AG09309 (cell line): ENCODE measurements around the gene CRY1.

ENCODE experiments used
- DNase-seq: peaks from one replicate; pipeline ENCODE4 v3.0.0-alpha.2; 2010; ENCODE audit warnings: low read depth
- H3K4me3 ChIP-seq: 2 replicates; pipeline ENCODE4 v1.5.1; 2011; ENCODE audit warnings: mild to moderate bottlenecking, low read depth, low read length, moderate library complexity; ENCODE audit not compliant: control insufficient read depth
- TF ChIP-seq, protein P1 (sequence below): IDR thresholded peaks from 2 replicates; pipeline ENCODE4 v1.5.1; 2011; ENCODE audit warnings: mild to moderate bottlenecking, low read depth, low read length, inconsistent platforms; ENCODE audit not compliant: insufficient read depth, control insufficient read depth; ENCODE audit errors: missing control alignments

CRY1 gene

GRCh38 chr12:106978035-106978800 lies 115.1 kb downstream of the CRY1 start:
- no peak overlapping the region for H3K4me3 ChIP-seq
- no peak for DNase-seq
- TF ChIP-seq, protein P1, sequence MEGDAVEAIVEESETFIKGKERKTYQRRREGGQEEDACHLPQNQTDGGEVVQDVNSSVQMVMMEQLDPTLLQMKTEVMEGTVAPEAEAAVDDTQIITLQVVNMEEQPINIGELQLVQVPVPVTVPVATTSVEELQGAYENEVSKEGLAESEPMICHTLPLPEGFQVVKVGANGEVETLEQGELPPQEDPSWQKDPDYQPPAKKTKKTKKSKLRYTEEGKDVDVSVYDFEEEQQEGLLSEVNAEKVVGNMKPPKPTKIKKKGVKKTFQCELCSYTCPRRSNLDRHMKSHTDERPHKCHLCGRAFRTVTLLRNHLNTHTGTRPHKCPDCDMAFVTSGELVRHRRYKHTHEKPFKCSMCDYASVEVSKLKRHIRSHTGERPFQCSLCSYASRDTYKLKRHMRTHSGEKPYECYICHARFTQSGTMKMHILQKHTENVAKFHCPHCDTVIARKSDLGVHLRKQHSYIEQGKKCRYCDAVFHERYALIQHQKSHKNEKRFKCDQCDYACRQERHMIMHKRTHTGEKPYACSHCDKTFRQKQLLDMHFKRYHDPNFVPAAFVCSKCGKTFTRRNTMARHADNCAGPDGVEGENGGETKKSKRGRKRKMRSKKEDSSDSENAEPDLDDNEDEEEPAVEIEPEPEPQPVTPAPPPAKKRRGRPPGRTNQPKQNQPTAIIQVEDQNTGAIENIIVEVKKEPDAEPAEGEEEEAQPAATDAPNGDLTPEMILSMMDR = no peak

DNA sequence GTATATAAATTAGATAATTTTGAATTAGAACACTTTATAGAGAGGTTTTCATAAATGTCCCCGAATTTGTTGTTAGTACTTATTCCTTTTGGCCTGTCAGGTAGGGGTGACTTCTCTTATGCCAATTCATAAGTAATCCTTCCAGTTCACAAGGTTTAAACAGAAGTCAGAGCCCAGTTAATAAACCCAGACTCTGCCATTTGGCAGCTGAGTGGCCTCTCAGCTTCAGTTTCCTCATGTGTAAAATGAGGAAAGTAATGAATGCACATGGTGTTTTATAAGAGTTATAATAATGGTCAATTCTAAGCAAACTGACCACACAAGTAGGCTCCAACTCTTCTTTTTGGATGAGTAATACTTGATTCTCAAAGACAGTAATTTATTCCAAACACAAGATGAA lies 116.7 kb downstream of the CRY1 start:
- no peak overlapping the region for H3K4me3 ChIP-seq
- DNase-seq = no peak
- TF ChIP-seq, protein P1 = no peak

DNA sequence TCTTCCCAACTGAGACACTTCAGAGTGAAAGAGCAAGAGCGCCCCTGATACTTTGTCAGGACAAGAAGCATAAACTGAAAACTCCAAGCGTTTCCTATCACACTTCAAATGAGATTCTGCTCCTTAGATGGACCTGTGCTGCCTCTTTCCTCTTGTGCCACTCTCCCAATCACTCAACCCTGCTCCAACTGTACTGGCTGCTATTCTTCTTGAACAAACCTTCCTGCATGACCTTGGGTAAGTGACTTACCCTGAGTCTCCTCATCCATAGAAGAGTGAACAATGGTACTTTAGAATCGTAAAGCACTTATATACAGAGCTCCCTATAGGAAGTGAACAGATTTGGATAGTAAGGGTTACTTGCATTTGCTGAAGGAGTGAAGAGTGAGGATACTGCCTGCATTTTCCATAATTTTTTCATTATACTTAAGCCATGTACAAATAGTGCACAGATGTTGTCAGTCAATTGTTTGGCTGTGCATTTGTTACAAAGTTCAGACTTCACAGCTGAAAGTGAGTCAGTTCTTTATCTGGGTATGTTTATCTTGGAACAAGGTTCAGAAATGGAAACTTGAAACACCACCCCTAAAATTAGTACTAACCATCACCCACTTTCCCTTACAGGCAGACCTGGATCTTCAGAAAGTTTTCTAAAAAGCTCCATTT lies 117.2 kb downstream of the CRY1 start:
- DNase-seq = no peak
- TF ChIP-seq, protein P1 = no peak
- H3K4me3 ChIP-seq = no peak overlapping the region

- TF ChIP-seq, protein P1 = no peak
- no peak for DNase-seq
- no peak overlapping the region for H3K4me3 ChIP-seq
Observed at GRCh38 chr12:106975098-106975497, 118.3 kb downstream of the CRY1 start.

DNA sequence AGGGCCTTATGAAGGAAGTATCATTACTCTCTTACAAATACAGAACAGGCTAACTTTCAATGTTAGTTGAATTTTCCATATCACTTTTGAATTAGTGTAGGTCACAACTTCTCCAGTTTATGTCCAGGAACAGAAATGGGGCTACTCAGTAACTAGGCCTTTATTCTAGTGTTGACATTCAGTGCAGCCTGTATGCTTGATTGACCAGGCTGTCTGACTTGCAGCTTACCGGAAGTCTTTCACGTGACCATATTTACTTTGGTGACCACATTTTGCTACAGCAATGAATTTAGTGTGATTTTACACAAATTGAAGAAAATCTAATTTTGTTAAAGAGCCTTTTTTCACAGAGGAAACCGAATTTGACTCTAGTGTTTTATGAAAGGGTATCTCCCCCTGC lies 118.8 kb downstream of the CRY1 start:
- DNase-seq = no peak
- TF ChIP-seq, protein P1 = no peak
- no peak overlapping the region for H3K4me3 ChIP-seq

- TF ChIP-seq, protein P1 = no peak
- no peak for DNase-seq
- no peak overlapping the region for H3K4me3 ChIP-seq
Observed at GRCh38 chr12:106973545-106973944, 119.8 kb downstream of the CRY1 start.

GRCh38 chr12:106971065-106971464 lies 122.3 kb downstream of the CRY1 start:
- TF ChIP-seq, protein P1 = no peak
- no peak overlapping the region for H3K4me3 ChIP-seq
- DNase-seq = no peak
